K562 (cell line): ENCODE results near the gene PPCDC. TPM values are rescaled to one million over a fixed set of nuclear protein-coding genes. Genes with fewer than 3 reads are reported as not detected.

ENCODE experiments used
- HMGXB4 ChIP-seq: sonication (generic); formaldehyde crosslinking; IDR thresholded peaks from 2 replicates; pipeline ENCODE4 v1.8.1; 2023; ENCODE audit warnings: mild to moderate bottlenecking, missing genetic modification reagents
- LCOR ChIP-seq: sonication (generic); formaldehyde crosslinking; IDR thresholded peaks from 2 replicates; pipeline ENCODE4 v1.8.0; 2022; ENCODE audit warnings: mild to moderate bottlenecking, missing genetic modification reagents
- MAFK ChIP-seq: IDR thresholded peaks from 2 replicates; pipeline ENCODE4 v1.6.1; 2011; ENCODE audit warnings: low read length, improper control_type of control experiment
- PATZ1 ChIP-seq: fragments of 250-450 bp; sonication (Bioruptor Pico); IDR thresholded peaks from 2 replicates; pipeline ENCODE4 v1.5.0; 2020; ENCODE audit warnings: mild to moderate bottlenecking, borderline replicate concordance
- POLR2AphosphoS2 ChIP-seq: IDR thresholded peaks from 2 replicates; pipeline ENCODE4 v1.6.1; 2012; ENCODE audit warnings: low read length, improper control_type of control experiment
- RCOR1 ChIP-seq, 2 experiments: IDR thresholded peaks; 2 replicates each; pipeline ENCODE4 v1.6.1; 2012; ENCODE audit warnings: low read depth in 2 of 2, low read length in 2 of 2, borderline replicate concordance in 1 of 2, improper control_type of control experiment in 1 of 2
- ZNF778 ChIP-seq: fragments of 450-650 bp; formaldehyde crosslinking; IDR thresholded peaks from 2 replicates; pipeline ENCODE4 v1.4.0; 2020; ENCODE audit warnings: mild to moderate bottlenecking, moderate library complexity
- polyA plus RNA-seq, 8 experiments: library from polyadenylated mRNA; depleted of rRNA in 4 of 8; stranded (reverse) in 5 of 8; unstranded in 3 of 8; fragments of >200 nt; fragmentation: Nextera tagmentation in 2 of 8; fragmentation: Illumina TruSeq in 1 of 8; extraction: Ambion mirVana in 2 of 8; extraction: Trizol in 1 of 8; gene quantifications; 2 replicates each; pipeline versions ENCODE4 v1.2.1 to v1.2.3, GENCODE V29; 2011 to 2014; ENCODE audit warnings: inconsistent platforms in 1 of 8, missing spikeins in 1 of 8
- total RNA-seq, 7 experiments: library from RNA; depleted of rRNA in 6 of 7; stranded (reverse); fragments of >200 nt in 6 of 7; fragmentation: Illumina TruSeq in 2 of 7; extraction: Trizol in 2 of 7; gene quantifications; 2 replicates each; pipeline versions ENCODE4 v1.2.1 to v1.2.3, GENCODE V29; 2011 to 2021; ENCODE audit warnings: low replicate concordance in 1 of 7
- TF ChIP-seq, protein P1 (sequence below), 2 experiments: fragments of 450-650 bp in 1 of 2; IDR thresholded peaks; 2 replicates each; pipeline ENCODE4 v1.6.1; 2011 to 2017; ENCODE audit warnings: low read depth in 2 of 2, antibody characterized with exemption in 1 of 2, borderline replicate concordance in 1 of 2, low read length in 1 of 2, mild to moderate bottlenecking in 1 of 2, mixed read lengths in 1 of 2; ENCODE audit not compliant: control insufficient read depth in 1 of 2
- TF ChIP-seq, protein P2 (sequence below): fragments of 450-650 bp; IDR thresholded peaks from 2 replicates; pipeline ENCODE4 v1.6.1; 2016
- TF ChIP-seq, protein P3 (sequence below): fragments of 450-650 bp; IDR thresholded peaks from 2 replicates; pipeline ENCODE4 v1.6.1; 2016; ENCODE audit warnings: low read depth, mild to moderate bottlenecking, moderate library complexity
- TF ChIP-seq, protein P4 (sequence below): fragments of 200-800 bp; sonication (Bioruptor generic); IDR thresholded peaks from 2 replicates; pipeline ENCODE4 v1.6.1; 2017; ENCODE audit warnings: missing genetic modification characterization, missing compliant biosample characterization
- TF ChIP-seq, protein P5 (sequence below): fragments of 450-650 bp; IDR thresholded peaks from 2 replicates; pipeline ENCODE4 v1.7.1; 2018; ENCODE audit warnings: mild to moderate bottlenecking, low read depth; ENCODE audit not compliant: partially characterized antibody

Gene PPCDC
- total and polyA plus RNA-seq, 9 of the 15 experiments (the other 6 are each of a cell fraction or from before 2014, with no cell fraction given): 10.9 to 53.6 (median 16.7) TPM

GRCh38 chr15:75029378-75030022, 6.1 kb downstream of the PPCDC start (continued):
- TF ChIP-seq PATZ1 (CRISPR knock-in tag) (no peak), HMGXB4 (no peak), RCOR1 (IDR thresholded peaks at IDR 0.05; ENCODE audit: borderline replicate concordance in 1 of 2, low read depth in 2 of 2, low read length in 2 of 2) (peak in 1 of 2 experiments; percentile 43; a peak in 1 of 4 replicates), LCOR (CRISPR knock-in tag) (0 out of 2 replicates have a peak, but pooled peaks have one; percentile 65), POLR2AphosphoS2 (no peak), MAFK (0 out of 2 replicates have a peak, but pooled peaks have one; percentile 8), ZNF778 (CRISPR knock-in tag) (no peak)
- TF ChIP-seq, protein P1, sequence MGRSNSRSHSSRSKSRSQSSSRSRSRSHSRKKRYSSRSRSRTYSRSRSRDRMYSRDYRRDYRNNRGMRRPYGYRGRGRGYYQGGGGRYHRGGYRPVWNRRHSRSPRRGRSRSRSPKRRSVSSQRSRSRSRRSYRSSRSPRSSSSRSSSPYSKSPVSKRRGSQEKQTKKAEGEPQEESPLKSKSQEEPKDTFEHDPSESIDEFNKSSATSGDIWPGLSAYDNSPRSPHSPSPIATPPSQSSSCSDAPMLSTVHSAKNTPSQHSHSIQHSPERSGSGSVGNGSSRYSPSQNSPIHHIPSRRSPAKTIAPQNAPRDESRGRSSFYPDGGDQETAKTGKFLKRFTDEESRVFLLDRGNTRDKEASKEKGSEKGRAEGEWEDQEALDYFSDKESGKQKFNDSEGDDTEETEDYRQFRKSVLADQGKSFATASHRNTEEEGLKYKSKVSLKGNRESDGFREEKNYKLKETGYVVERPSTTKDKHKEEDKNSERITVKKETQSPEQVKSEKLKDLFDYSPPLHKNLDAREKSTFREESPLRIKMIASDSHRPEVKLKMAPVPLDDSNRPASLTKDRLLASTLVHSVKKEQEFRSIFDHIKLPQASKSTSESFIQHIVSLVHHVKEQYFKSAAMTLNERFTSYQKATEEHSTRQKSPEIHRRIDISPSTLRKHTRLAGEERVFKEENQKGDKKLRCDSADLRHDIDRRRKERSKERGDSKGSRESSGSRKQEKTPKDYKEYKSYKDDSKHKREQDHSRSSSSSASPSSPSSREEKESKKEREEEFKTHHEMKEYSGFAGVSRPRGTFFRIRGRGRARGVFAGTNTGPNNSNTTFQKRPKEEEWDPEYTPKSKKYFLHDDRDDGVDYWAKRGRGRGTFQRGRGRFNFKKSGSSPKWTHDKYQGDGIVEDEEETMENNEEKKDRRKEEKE (IDR thresholded peaks at IDR 0.05; ENCODE audit: borderline replicate concordance in 1 of 2, control insufficient read depth in 1 of 2, low read depth in 2 of 2, low read length in 1 of 2): no peak
- TF ChIP-seq, protein P2, sequence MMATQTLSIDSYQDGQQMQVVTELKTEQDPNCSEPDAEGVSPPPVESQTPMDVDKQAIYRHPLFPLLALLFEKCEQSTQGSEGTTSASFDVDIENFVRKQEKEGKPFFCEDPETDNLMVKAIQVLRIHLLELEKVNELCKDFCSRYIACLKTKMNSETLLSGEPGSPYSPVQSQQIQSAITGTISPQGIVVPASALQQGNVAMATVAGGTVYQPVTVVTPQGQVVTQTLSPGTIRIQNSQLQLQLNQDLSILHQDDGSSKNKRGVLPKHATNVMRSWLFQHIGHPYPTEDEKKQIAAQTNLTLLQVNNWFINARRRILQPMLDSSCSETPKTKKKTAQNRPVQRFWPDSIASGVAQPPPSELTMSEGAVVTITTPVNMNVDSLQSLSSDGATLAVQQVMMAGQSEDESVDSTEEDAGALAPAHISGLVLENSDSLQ: no peak
- TF ChIP-seq, protein P3, sequence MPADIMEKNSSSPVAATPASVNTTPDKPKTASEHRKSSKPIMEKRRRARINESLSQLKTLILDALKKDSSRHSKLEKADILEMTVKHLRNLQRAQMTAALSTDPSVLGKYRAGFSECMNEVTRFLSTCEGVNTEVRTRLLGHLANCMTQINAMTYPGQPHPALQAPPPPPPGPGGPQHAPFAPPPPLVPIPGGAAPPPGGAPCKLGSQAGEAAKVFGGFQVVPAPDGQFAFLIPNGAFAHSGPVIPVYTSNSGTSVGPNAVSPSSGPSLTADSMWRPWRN: no peak
- TF ChIP-seq, protein P4, sequence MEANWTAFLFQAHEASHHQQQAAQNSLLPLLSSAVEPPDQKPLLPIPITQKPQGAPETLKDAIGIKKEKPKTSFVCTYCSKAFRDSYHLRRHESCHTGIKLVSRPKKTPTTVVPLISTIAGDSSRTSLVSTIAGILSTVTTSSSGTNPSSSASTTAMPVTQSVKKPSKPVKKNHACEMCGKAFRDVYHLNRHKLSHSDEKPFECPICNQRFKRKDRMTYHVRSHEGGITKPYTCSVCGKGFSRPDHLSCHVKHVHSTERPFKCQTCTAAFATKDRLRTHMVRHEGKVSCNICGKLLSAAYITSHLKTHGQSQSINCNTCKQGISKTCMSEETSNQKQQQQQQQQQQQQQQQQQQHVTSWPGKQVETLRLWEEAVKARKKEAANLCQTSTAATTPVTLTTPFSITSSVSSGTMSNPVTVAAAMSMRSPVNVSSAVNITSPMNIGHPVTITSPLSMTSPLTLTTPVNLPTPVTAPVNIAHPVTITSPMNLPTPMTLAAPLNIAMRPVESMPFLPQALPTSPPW (CRISPR knock-in tag): peak; percentile 64
- TF ChIP-seq, protein P5, sequence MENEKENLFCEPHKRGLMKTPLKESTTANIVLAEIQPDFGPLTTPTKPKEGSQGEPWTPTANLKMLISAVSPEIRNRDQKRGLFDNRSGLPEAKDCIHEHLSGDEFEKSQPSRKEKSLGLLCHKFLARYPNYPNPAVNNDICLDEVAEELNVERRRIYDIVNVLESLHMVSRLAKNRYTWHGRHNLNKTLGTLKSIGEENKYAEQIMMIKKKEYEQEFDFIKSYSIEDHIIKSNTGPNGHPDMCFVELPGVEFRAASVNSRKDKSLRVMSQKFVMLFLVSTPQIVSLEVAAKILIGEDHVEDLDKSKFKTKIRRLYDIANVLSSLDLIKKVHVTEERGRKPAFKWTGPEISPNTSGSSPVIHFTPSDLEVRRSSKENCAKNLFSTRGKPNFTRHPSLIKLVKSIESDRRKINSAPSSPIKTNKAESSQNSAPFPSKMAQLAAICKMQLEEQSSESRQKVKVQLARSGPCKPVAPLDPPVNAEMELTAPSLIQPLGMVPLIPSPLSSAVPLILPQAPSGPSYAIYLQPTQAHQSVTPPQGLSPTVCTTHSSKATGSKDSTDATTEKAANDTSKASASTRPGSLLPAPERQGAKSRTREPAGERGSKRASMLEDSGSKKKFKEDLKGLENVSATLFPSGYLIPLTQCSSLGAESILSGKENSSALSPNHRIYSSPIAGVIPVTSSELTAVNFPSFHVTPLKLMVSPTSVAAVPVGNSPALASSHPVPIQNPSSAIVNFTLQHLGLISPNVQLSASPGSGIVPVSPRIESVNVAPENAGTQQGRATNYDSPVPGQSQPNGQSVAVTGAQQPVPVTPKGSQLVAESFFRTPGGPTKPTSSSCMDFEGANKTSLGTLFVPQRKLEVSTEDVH: no peak
